PC-9 (cell line): ENCODE results near the gene RHOC. TPM values are rescaled to one million over a fixed set of nuclear protein-coding genes. Genes with fewer than 3 reads are reported as not detected.
"Not testable (repeated sequence)": the region's sequence is repeated elsewhere in the genome, so short reads cannot be mapped to it uniquely, and the experiment has no call there.

Experiments
- BruUV-seq: library from RNA; stranded (reverse); fragments of 400-500 nt; replicated peaks from 2 replicates; lab custom pipeline; 2021; lab: Mats Ljungman, UMichigan
- CTCF ChIA-PET: fragments of 300-600 bp; sonication (Branson Sonifier 250); formaldehyde crosslinking; loops from one replicate; lab custom pipeline; 2022; ENCODE audit warnings: antibody characterized with exemption; lab: Charles Lee
- POLR2A ChIA-PET: fragments of 300-600 bp; sonication (Branson Sonifier 250); formaldehyde crosslinking; loops from one replicate; lab custom pipeline; 2022; ENCODE audit warnings: antibody characterized with exemption; ENCODE audit not compliant: unreplicated experiment; lab: Charles Lee
- DNase-seq, 2 experiments: peaks; one replicate each; pipeline versions ENCODE4 v3.0.0 to v3.0.0-alpha.2; 2015 to 2022; ENCODE audit warnings: mixed read lengths in 1 of 2
- H2AFZ ChIP-seq: fragments of 200-600 bp; sonication (generic); 2 replicates; pipeline ENCODE4 v1.8.1; 2017; ENCODE audit warnings: antibody characterized with exemption
- H3F3A ChIP-seq: fragments of 200-600 bp; sonication (generic); 2 replicates; pipeline ENCODE4 v1.8.1; 2017; ENCODE audit warnings: antibody characterized with exemption, mild to moderate bottlenecking, low read depth; ENCODE audit not compliant: insufficient read depth
- H3K27ac ChIP-seq: fragments of 200-600 bp; sonication (generic); 2 replicates; pipeline ENCODE4 v1.6.1; 2016; ENCODE audit warnings: mixed run types
- H3K27me3 ChIP-seq: fragments of 200-600 bp; sonication (generic); 2 replicates; pipeline ENCODE4 v1.6.1; 2016; ENCODE audit warnings: low read depth, mixed run types; ENCODE audit not compliant: insufficient read depth
- H3K36me3 ChIP-seq: fragments of 200-600 bp; sonication (generic); 2 replicates; pipeline ENCODE4 v1.6.1; 2016; ENCODE audit warnings: low read depth, mixed run types
- H3K4me1 ChIP-seq: fragments of 200-600 bp; sonication (generic); replicated peaks from 2 replicates; pipeline ENCODE4 v1.6.1; 2016; ENCODE audit warnings: mixed run types; ENCODE audit not compliant: insufficient read depth
- H3K4me2 ChIP-seq: fragments of 200-600 bp; sonication (generic); 2 replicates; pipeline ENCODE4 v1.6.1; 2017; ENCODE audit warnings: mixed run types
- H3K4me3 ChIP-seq: fragments of 200-600 bp; sonication (generic); 2 replicates; pipeline ENCODE4 v1.6.1; 2016; ENCODE audit warnings: mixed run types
- H3K79me2 ChIP-seq: fragments of 200-600 bp; sonication (generic); 2 replicates; pipeline ENCODE4 v1.6.1; 2017; ENCODE audit warnings: low read depth, mixed run types
- H3K9me2 ChIP-seq: fragments of 200-600 bp; sonication (generic); 2 replicates; pipeline ENCODE4 v1.8.1; 2017; ENCODE audit warnings: mild to moderate bottlenecking; ENCODE audit not compliant: insufficient read depth
- H3K9me3 ChIP-seq: fragments of 200-600 bp; sonication (generic); 2 replicates; pipeline ENCODE4 v1.8.1; 2016; ENCODE audit warnings: low read depth; ENCODE audit not compliant: insufficient read depth
- H4K20me1 ChIP-seq: fragments of 200-600 bp; sonication (generic); 2 replicates; pipeline ENCODE4 v1.8.1; 2017; ENCODE audit not compliant: insufficient read depth
- EZH2 ChIP-seq: fragments of 200-600 bp; sonication (generic); IDR thresholded peaks from 2 replicates; pipeline ENCODE4 v1.8.0; 2017; ENCODE audit warnings: antibody characterized with exemption, low read depth
- intact Hi-C: fragments of 100-400 bp; cut with micrococcal nuclease; formaldehyde crosslinking; loops from one replicate; pipeline ENCODE4 v1.10.0; 2022; ENCODE audit not compliant: unreplicated experiment
- total RNA-seq: library from RNA; stranded (reverse); gene quantifications from 2 replicates; pipeline ENCODE4 v1.2.3, GENCODE V29; 2021
- TF ChIP-seq, protein P1 (sequence below): fragments of 200-600 bp; sonication (generic); conservative IDR thresholded peaks from 2 replicates; pipeline ENCODE4 v1.6.1; 2017; ENCODE audit warnings: mixed run types, antibody characterized with exemption, mild to moderate bottlenecking, moderate library complexity

RHOC gene
- total RNA-seq, 1 experiment from 2014 or later = 200 TPM

DNA sequence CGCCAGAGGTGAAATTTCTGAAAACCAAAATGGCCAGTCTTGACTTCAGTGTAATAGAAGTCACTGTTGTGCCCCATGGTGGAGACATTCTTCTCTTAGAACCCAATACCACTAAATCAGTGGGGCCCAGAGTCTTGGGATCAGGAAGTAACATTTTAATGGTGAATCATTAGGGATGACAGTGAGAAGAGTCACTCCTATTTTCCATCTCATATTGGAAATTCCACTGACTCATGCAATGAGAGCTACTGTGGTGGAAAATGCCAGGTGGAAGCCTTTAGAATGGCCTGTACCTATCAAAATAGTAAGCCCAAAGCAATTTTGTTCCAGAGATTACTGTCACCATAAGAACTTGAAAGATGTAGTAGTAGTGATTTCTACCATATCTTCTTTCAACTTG is 28.8 kb upstream of the RHOC start:
- intact Hi-C loops = no loop called here
- peaks cover 12% of the 10 kb centered on the region; the same call in 1 of the 2 replicates for H3K4me1 ChIP-seq
- H3K27ac ChIP-seq = peak overlapping the region; percentile 36
- peaks cover 4% of the 10 kb centered on the region; the same call in 1 of the 2 replicates for H3F3A ChIP-seq
- no TSS peak for BruUV-seq
- TF ChIP-seq, protein P1, sequence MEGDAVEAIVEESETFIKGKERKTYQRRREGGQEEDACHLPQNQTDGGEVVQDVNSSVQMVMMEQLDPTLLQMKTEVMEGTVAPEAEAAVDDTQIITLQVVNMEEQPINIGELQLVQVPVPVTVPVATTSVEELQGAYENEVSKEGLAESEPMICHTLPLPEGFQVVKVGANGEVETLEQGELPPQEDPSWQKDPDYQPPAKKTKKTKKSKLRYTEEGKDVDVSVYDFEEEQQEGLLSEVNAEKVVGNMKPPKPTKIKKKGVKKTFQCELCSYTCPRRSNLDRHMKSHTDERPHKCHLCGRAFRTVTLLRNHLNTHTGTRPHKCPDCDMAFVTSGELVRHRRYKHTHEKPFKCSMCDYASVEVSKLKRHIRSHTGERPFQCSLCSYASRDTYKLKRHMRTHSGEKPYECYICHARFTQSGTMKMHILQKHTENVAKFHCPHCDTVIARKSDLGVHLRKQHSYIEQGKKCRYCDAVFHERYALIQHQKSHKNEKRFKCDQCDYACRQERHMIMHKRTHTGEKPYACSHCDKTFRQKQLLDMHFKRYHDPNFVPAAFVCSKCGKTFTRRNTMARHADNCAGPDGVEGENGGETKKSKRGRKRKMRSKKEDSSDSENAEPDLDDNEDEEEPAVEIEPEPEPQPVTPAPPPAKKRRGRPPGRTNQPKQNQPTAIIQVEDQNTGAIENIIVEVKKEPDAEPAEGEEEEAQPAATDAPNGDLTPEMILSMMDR = no peak
- TF ChIP-seq EZH2 = no peak
- no peaks in the 10 kb centered on the region for H3K9me3 ChIP-seq
- no peaks in the 10 kb centered on the region for H3K9me2 ChIP-seq
- no peak overlapping the region for H3K4me2 ChIP-seq
- no peak overlapping the region for H3K4me3 ChIP-seq
- no peaks in the 10 kb centered on the region for H3K27me3 ChIP-seq
- ChIA-PET POLR2A (no interaction called here), CTCF (no interaction called here)
- no peaks in the 10 kb centered on the region for H3K79me2 ChIP-seq
- H4K20me1 ChIP-seq = no peaks in the 10 kb centered on the region
- H3K36me3 ChIP-seq = no peaks in the 10 kb centered on the region
- peak; percentile 18 to 90 for DNase-seq
- no peak overlapping the region for H2AFZ ChIP-seq

DNA sequence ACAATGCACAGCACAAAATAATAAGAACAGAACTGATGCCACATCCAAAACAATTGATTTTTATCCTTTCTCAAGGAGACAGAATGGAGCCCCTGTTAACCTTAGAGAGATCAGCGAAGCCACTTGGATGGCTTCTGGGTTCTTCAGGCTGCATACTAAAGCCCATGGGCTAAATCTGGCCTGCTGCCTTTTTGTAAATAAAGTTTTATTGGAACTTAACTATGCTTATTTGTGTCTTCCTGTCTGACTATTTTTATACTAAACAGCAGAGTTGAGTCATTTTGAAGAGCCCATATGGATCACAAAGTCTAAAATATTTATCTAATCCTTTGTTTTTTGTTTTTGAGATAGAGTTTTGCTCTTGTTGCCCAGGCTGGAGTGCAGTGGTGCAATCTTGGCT is 24.5 kb upstream of the RHOC start:
- no peak for TF ChIP-seq EZH2
- TF ChIP-seq, protein P1 = no peak
- H3K27me3 ChIP-seq = no peaks in the 10 kb centered on the region
- H3K9me3 ChIP-seq = no peaks in the 10 kb centered on the region
- H3F3A ChIP-seq = peaks cover 4% of the 10 kb centered on the region; the same call in 1 of the 2 replicates
- H3K9me2 ChIP-seq = no peaks in the 10 kb centered on the region
- intact Hi-C loops = no loop called here
- no peaks in the 10 kb centered on the region for H3K36me3 ChIP-seq
- DNase-seq = no peak
- H4K20me1 ChIP-seq = no peaks in the 10 kb centered on the region
- H3K4me2 ChIP-seq = no peak overlapping the region
- H2AFZ ChIP-seq = no peak overlapping the region
- no TSS peak for BruUV-seq
- H3K4me3 ChIP-seq = no peak overlapping the region
- H3K27ac ChIP-seq = no peak overlapping the region
- ChIA-PET POLR2A (no interaction called here), CTCF (no interaction called here)
- peaks cover 12% of the 10 kb centered on the region; the same call in 1 of the 2 replicates for H3K4me1 ChIP-seq
- H3K79me2 ChIP-seq = no peaks in the 10 kb centered on the region

DNA sequence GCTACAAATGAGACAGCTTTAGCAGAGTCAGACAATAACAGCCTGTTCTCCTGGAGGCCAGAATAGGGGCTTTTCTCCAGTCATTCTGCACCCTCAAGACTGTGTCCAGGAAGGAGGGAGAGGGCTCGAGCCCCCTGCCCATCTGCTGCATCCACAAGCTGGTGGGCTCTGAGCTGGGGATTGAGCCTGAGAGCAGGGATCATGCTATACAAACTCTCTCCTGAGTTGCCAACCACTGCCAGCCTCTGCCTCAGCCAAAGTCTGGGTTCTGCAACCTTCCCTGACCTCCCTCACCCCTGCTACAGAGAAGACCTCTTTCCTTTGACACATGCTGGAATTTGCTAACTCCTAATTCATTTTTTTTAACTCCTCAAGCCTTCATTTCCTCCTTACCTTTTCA is 23.0 kb upstream of the RHOC start:
- Histone ChIP-seq H3K9me2 (no peaks in the 10 kb centered on the region), H3K79me2 (no peaks in the 10 kb centered on the region), H3K27ac (no peak overlapping the region), H3K27me3 (no peaks in the 10 kb centered on the region), H3K9me3 (no peaks in the 10 kb centered on the region), H2AFZ (no peak overlapping the region), H3K4me1 (no peaks in the 10 kb centered on the region), H3F3A (no peaks in the 10 kb centered on the region), H3K4me2 (no peak overlapping the region), H3K36me3 (no peaks in the 10 kb centered on the region), H4K20me1 (no peaks in the 10 kb centered on the region), H3K4me3 (no peak overlapping the region)
- BruUV-seq = no TSS peak
- ChIA-PET POLR2A (no interaction called here), CTCF (interaction anchor here (0.6 kb wide), 1 partner anchor 359 kb away, joined by 11 read pairs; no protein-coding TSS in a partner anchor)
- intact Hi-C loops = no loop called here
- no peak for DNase-seq
- no peak for TF ChIP-seq EZH2
- TF ChIP-seq, protein P1 = no peak

DNA sequence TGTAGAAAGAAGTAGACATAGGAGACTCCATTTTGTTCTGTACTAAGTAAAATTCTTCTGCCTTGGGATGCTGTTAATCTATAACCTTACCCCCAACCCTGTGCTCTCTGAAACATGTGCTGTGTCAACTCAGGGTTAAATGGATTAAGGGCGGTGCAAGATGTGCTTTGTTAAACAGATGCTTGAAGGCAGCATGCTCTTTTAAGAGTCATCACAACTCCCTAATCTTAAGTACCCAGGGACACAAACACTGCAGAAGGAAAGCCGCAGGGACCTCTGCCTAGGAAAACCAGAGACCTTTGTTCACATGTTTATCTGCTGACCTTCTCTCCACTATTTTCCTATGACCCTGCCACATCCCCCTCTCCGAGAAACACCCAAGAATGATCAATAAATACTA is 22.1 kb upstream of the RHOC start:
- H3K4me1 ChIP-seq, H3K27ac ChIP-seq, H3K36me3 ChIP-seq, DNase-seq, H2AFZ ChIP-seq, POLR2A ChIA-PET, H3K9me2 ChIP-seq, H3K9me3 ChIP-seq, BruUV-seq, H3K4me2 ChIP-seq, CTCF ChIA-PET, H3K27me3 ChIP-seq, H4K20me1 ChIP-seq, intact Hi-C loops, H3F3A ChIP-seq, H3K79me2 ChIP-seq, H3K4me3 ChIP-seq: not testable (repeated sequence)

DNA sequence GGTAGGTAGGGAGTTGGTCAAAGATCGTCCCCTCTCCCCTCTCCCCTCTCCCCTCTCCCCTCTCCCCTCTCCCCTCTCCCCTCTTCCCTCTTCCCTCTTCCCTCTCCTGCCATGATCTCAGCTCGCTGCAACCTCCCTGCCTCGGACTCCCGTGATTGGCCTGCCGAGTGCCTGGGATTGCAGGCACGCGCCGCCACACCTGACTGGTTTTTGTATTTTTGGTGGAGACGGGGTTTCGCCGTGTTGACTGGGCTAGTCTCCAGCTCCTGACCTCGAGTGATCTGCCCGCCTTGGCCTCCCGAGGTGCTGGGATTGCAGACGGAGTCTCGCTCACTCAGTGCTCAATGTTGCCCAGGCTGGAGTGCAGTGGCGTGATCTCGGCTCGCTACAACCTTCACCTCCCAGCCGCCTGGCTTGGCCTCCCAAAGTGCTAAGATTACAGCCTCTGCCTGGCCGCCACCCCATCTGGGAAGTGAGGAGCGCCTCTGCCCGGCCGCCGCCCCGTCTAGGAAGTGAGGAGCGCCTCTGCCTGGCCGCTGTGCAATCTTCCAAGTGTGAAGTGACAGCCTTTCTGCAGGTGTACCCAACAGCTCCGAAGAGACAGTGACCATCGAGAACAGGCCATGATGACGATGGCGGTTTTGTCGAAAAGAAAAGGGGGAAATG is 21.5 kb upstream of the RHOC start:
- POLR2A ChIA-PET, CTCF ChIA-PET, intact Hi-C loops: not testable (repeated sequence)

More for the DNA sequence above, 21.5 kb upstream of the RHOC start:
- not testable (repeated sequence) for H3K36me3 ChIP-seq, H3K27ac ChIP-seq, H3K4me3 ChIP-seq, H3K79me2 ChIP-seq, DNase-seq, H3K9me2 ChIP-seq, H3K4me1 ChIP-seq, H3F3A ChIP-seq, H4K20me1 ChIP-seq, BruUV-seq, H2AFZ ChIP-seq, H3K9me3 ChIP-seq, H3K27me3 ChIP-seq, H3K4me2 ChIP-seq
